GM12892 (cell line): Measurements from ENCODE around the gene TPSD1.

ENCODE experiments used
- POLR2A ChIP-seq: IDR thresholded peaks from 2 replicates; pipeline ENCODE4 v1.6.1; 2011; ENCODE audit warnings: low read depth, low read length, control low read depth
- POLR2AphosphoS5 ChIP-seq: IDR thresholded peaks from 2 replicates; pipeline ENCODE4 v1.6.1; 2011; ENCODE audit warnings: low read depth, low read length, control low read depth
- TAF1 ChIP-seq: IDR thresholded peaks from 2 replicates; pipeline ENCODE4 v1.6.1; 2011; ENCODE audit warnings: low read depth, mild to moderate bottlenecking, control low read depth, low read length, borderline replicate concordance

- no peak for TF ChIP-seq POLR2AphosphoS5
- no peak for TF ChIP-seq TAF1
- TF ChIP-seq POLR2A, result no peak
Observed at GRCh38 chr16:1279945-1280589, 24.2 kb downstream of the TPSD1 start.
